ENCODE data around the gene NANOS3. TPM values are rescaled to one million over a fixed set of nuclear protein-coding genes. Genes with fewer than 3 reads are reported as not detected.

Gene NANOS3
- 0.98 and 1.0 TPM in 2 replicates for total RNA-seq

- intact Hi-C loops (cut with micrococcal nuclease) = no loop called here
These were observed at the start of gene NANOS3 for GRCh38 chr19:13876834-13877233. Gene NANOS3, plus strand, starts transcription at chr19:13877134. Its CDS starts 115 bp downstream, at chr19:13877249.

DNA sequence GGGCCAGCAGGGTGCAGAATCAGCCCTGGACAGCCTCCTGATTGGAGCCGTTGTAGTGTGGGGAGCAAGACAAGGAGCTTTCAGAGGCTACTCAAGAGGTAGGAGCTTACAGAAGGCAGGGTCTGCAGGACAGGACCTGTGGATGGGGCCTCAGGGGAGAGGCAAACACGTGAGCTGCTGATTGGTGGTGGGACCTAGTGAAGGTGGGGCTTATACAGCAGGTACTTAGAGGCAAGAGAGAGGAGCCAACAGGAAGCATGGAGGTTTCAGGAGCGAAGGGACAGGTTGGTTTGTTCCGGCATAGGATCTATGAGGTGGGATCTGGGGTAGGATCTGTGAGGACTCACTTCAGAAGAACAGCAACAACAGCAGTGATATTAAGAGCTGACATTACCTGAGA, 49.3 kb upstream of the NANOS3 start:
- intact Hi-C loops (cut with micrococcal nuclease) = no loop called here

GRCh38 chr19:13830114-13830740, 46.7 kb upstream of the NANOS3 start:
- intact Hi-C loops (cut with micrococcal nuclease) = no loop called here

GRCh38 chr19:13830741-13831536, 46.0 kb upstream of the NANOS3 start:
- intact Hi-C loops (cut with micrococcal nuclease) = no loop called here

GRCh38 chr19:13831537-13832467, 45.1 kb upstream of the NANOS3 start:
- intact Hi-C loops (cut with micrococcal nuclease) = loop anchor here (2.0 kb wide), 1 partner anchor 15 kb away; no protein-coding TSS in a partner anchor

DNA sequence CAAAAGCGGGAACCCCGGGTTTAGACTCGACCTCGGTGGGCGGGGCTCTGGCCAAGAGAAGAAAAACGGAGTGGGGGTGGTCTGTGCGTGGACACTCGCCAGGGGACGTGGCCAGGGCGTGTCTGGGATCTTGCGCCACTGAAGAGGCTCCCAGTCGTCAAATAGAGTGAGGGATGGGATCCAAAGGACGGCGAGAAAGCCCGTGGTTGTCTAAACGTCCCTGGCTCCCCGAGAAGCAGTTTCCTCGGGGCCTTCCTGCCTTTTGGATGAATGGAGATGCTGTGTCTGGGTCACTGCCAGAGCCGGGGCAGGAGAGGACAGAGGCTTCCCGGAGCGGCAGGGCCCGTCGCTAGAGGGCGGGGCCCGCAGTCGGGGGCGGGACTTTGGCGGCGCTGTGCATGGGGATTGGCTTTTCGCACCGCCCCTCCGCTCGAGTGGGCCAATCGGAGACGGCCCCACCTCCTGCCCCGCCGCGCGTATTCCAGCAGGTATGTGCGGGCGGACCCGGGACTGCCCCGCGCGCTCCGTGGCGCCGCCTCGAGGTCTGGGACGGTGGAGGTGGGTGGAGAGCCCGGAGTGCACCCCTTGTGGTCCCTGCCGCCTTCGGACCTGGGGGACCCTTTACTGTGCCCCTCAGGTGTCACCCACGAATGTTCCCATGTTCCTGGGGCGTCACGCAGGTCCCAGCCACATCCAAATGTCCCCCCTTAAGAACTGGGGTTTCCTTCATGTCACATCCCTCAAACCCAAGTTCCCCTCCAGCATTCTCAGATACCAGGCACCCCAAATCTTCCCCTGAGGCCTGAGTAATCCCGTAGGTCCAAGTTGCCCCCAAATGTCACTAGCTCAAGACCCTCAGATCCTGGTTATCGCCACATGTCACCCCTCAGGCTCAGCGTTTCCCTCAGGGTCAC, 43.3 kb upstream of the NANOS3 start:
- intact Hi-C loops (cut with micrococcal nuclease) = loop anchor here (1.0 to 2.0 kb wide), 3 partner anchors 13 to 59 kb away; partner anchors contain the start of genes C19orf53 and ZSWIM4

DNA sequence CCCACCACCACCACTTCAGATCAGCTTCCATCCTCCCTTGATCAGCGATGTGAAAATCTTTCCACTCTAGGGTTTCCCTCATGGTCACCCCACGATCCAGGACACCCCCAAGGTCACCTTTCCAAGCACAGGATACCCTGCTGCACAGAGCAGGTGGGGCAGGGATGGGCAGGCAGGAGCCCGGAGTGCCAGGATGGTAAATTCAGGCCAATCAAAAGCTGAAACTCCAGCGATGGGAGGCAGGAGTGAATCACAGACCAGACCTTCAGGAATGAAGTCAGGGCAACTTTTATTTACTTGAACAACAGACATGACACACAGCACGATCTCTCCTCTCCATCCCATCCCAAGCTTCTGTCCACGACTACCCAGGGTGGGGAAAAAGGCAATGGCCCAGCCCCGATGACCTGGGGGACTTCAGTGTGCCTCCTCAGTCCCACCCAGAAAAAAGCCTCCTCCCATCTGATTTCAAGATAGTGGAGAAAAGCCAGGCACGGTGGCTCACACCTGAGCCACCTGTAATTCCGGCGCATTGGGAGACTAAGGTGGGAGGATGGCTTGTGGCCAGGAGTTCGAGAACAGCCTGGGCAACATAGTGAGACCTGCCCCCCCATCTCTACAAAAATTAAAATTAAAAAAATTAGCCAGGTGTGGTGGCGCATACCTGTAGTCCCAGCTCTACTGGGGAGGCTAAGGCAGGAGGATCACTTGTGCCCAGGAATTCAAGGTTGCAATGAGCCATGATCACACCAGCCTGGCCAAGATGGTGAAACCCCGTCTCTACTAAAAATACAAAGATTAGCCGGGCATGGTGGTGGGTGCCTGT, 42.5 kb upstream of the NANOS3 start:
- intact Hi-C loops (cut with micrococcal nuclease) = loop anchor here (5.0 kb wide), 3 partner anchors 102 to 682 kb away; partner anchors contain the start of genes IER2 and STX10

DNA sequence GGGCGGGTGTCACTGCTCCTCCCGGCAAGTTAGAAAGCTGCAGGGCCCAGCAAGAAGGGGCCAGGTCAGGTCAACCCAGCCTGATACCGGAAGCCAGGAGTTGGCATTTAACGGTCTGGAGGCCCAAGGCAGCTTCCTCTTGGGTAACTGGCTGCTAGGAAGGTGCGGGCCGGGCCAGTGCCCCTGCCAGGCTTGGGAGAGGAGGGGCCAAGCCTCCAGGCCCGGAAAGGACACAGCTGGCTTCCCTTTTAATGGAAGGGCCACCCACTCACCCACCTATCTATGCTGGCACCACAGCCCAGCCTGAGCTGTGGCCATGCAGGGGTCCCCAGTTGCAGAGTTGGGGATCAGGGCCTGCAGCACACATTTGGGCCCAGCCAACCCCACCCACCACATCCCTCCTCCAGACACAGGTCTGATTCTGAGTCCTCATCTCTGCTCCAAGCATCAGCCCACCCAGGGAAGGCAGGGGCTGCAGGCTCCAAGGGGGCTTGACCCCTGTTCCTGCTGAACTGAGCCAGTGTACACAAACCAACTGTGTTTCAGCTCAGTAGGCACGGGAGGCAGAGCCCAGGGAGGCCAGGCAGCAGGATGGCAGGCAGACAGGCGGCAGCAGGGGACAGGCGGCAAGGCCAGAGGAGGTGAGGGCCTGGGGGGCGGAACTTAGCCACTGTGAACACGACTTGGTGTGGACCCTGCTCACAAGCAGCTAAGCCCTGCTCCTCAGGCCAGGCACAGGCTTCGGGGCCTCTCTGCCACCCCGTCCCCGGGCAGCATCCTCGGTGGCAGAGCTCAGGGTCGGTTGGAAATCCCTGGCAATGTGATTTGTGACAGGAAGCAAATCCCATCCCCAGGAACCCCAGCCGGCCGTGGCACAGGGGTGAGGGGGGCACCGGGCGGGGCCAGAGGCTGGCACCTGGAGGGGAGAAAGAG, 40.9 kb upstream of the NANOS3 start:
- intact Hi-C loops (cut with micrococcal nuclease) = loop anchor here (1.0 to 5.0 kb wide), 4 partner anchors 26 to 684 kb away; partner anchors contain the start of genes IER2 and STX10

DNA sequence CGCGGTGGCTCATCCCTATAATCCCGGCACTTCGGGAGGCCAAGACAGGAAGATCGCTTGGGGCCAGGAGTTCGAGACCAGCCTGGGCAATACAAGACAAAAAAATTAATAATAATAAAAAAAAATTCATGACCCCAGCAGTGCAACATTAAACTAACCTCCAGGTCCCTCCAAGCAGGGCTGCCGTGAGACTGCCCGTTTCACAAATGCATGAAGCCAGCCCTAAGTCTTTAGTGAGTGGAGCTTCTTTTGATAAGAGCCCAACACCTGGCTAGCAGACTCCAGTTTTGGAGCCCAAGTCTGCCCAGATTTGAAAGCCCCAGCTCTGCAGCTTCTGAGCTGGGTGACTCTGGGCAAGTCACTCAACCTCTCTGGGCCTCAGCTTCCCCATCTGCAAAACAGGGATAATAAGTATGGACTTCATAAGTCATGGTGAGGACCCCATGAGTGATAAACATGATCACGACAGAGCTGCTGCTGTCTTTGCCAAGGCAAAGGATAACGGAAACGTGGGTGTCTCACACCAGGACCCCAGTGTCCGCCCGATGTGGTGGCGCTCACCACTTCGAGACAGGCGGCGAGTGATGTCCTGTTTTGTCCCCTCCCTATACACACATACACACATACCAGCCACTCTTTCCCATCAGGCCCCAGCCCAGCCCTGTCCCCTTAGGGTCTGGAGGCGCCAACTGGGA, 38.4 kb upstream of the NANOS3 start:
- intact Hi-C loops (cut with micrococcal nuclease) = loop anchor here (1.0 to 5.0 kb wide), 5 partner anchors 9 to 686 kb away; partner anchors contain the start of genes IER2, STX10 and ZSWIM4

GRCh38 chr19:13839130-13839937, 37.6 kb upstream of the NANOS3 start:
- intact Hi-C loops (cut with micrococcal nuclease) = loop anchor here (1.0 to 5.0 kb wide), 5 partner anchors 8 to 687 kb away; partner anchors contain the start of genes IER2, STX10 and ZSWIM4

DNA sequence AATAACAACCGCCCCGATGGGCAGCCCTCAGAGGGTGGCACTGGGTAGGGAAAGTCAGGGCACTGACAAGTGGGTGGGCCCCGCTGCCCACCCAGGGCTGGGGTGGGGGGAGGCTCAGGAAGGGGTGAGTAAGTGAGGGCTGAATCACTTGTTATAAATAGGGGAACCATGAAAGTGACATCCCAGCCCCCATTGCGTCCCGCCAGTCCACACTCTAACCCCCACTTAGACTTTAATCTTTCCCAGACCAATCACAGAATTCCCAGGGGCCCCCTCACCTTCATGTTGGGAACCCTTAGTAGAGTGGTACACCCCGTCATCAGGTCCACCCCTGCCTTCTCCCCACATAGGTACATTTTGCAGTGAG, 37.0 kb upstream of the NANOS3 start:
- intact Hi-C loops (cut with micrococcal nuclease) = loop anchor here (1.0 to 10.0 kb wide), 6 partner anchors 7 to 895 kb away; partner anchors contain the start of genes IER2, RAD23A, STX10 and ZSWIM4

- intact Hi-C loops (cut with micrococcal nuclease) = loop anchor here (10.0 kb wide), 1 partner anchor 896 kb away; the partner anchor contains the start of gene RAD23A
These were observed 36.4 kb upstream of the NANOS3 start for GRCh38 chr19:13840305-13841085.

- intact Hi-C loops (cut with micrococcal nuclease) = loop anchor here (10.0 kb wide), 1 partner anchor 897 kb away; the partner anchor contains the start of gene RAD23A
These were observed 35.6 kb upstream of the NANOS3 start for GRCh38 chr19:13841086-13841961.

DNA sequence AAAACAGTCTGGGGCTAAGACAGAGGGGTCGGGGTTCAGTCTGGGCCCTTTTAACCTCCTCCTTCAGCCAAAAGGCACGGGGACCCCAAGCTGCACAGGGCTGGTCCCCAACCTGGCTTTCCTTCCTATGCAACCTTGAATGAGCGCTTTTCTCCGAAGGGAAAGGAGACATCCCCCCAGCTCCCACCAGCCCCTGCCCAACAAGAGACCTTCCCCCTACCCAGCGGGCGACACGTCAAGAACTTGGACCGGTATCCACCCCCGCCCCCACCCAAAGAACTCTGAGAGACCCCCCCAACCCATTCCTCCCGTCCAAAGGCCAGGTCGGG, 35.0 kb upstream of the NANOS3 start:
- intact Hi-C loops (cut with micrococcal nuclease) = loop anchor here (10.0 kb wide), 1 partner anchor 897 kb away; the partner anchor contains the start of gene RAD23A

Measured in T-helper 1 cell treated with Interleukin-12 subunit alpha and Interleukin-12 subunit beta and Interleukin-4 antibody, amounts not matched to agents 30 ng/mL and 1 ng/mL, for 36 hours (primary cell).